ENCODE measurements around the gene SNCG.
"Not testable (repeated sequence)": the region's sequence is repeated elsewhere in the genome, so short reads cannot be mapped to it uniquely, and the experiment has no call there.

Gene SNCG

GRCh38 chr10:86979296-86979818 is 21.0 kb downstream of the SNCG start:
- no peak for DNase-seq

GRCh38 chr10:86979977-86980448 is 21.6 kb downstream of the SNCG start:
- no peak for DNase-seq

- not testable (repeated sequence) for DNase-seq
Measured at GRCh38 chr10:86981020-86981419, 22.6 kb downstream of the SNCG start.

- DNase-seq: no peak
Measured at GRCh38 chr10:86981716-86982115, 23.3 kb downstream of the SNCG start.

- DNase-seq: not testable (repeated sequence)
Measured at GRCh38 chr10:86984498-86984897, 26.1 kb downstream of the SNCG start.

GRCh38 chr10:86988520-86988919 is 30.1 kb downstream of the SNCG start:
- DNase-seq: no peak

GRCh38 chr10:86991362-86991761 is 33.0 kb downstream of the SNCG start:
- DNase-seq: not testable (repeated sequence)

- DNase-seq: no peak
Measured at GRCh38 chr10:86992456-86992855, 34.1 kb downstream of the SNCG start.

GRCh38 chr10:86992929-86993328 is 34.5 kb downstream of the SNCG start:
- no peak for DNase-seq

- DNase-seq: not testable (repeated sequence)
Measured at GRCh38 chr10:86999802-87000403, 41.5 kb downstream of the SNCG start.

GRCh38 chr10:87000491-87000890 is 42.1 kb downstream of the SNCG start:
- DNase-seq: no peak

- not testable (repeated sequence) for DNase-seq
Measured at GRCh38 chr10:87007124-87007523, 48.7 kb downstream of the SNCG start.

- DNase-seq: not testable (repeated sequence)
Measured at GRCh38 chr10:87007674-87008073, 49.3 kb downstream of the SNCG start.

GRCh38 chr10:87008303-87008702 is 49.9 kb downstream of the SNCG start:
- DNase-seq: not testable (repeated sequence)

GRCh38 chr10:87009134-87009696 is 50.8 kb downstream of the SNCG start:
- DNase-seq: not testable (repeated sequence)
